Measurements from ENCODE around the gene EPHA3.

DNA sequence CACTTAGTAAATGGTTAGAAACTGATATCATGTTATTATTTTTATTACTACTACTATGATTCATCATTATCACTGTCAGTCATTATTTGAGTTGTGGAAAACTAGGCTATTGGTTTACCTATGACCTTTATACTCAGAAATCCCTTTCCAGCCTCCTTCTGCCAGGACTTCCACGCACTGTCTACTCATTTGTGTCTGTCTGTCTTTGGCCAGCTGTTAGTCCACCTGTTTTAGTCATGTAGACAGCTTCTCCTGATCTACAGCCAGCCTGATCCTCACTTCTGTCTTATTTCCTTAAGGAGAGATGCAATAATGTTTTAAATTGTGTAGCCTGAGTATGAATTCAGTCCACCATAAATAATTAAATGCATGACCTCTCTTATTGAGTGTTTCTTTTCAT is 162.8 kb downstream of the EPHA3 start:
- TF ChIP-seq POLR2A (IDR thresholded peaks at IDR 0.05; ENCODE audit: low read length), result no peak
- no peak for TF ChIP-seq CEBPB (IDR thresholded peaks at IDR 0.05)
- no peak for TF ChIP-seq RCOR1 (IDR thresholded peaks at IDR 0.05; ENCODE audit: low read depth, low read length)
- TF ChIP-seq, protein P1, sequence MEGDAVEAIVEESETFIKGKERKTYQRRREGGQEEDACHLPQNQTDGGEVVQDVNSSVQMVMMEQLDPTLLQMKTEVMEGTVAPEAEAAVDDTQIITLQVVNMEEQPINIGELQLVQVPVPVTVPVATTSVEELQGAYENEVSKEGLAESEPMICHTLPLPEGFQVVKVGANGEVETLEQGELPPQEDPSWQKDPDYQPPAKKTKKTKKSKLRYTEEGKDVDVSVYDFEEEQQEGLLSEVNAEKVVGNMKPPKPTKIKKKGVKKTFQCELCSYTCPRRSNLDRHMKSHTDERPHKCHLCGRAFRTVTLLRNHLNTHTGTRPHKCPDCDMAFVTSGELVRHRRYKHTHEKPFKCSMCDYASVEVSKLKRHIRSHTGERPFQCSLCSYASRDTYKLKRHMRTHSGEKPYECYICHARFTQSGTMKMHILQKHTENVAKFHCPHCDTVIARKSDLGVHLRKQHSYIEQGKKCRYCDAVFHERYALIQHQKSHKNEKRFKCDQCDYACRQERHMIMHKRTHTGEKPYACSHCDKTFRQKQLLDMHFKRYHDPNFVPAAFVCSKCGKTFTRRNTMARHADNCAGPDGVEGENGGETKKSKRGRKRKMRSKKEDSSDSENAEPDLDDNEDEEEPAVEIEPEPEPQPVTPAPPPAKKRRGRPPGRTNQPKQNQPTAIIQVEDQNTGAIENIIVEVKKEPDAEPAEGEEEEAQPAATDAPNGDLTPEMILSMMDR (IDR thresholded peaks at IDR 0.05), result no peak
- TF ChIP-seq, protein P2, sequence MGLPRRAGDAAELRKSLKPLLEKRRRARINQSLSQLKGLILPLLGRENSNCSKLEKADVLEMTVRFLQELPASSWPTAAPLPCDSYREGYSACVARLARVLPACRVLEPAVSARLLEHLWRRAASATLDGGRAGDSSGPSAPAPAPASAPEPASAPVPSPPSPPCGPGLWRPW (IDR thresholded peaks at IDR 0.05), result no peak
- no peak for TF ChIP-seq RFX5 (IDR thresholded peaks at IDR 0.05)
- TF ChIP-seq, protein P3, sequence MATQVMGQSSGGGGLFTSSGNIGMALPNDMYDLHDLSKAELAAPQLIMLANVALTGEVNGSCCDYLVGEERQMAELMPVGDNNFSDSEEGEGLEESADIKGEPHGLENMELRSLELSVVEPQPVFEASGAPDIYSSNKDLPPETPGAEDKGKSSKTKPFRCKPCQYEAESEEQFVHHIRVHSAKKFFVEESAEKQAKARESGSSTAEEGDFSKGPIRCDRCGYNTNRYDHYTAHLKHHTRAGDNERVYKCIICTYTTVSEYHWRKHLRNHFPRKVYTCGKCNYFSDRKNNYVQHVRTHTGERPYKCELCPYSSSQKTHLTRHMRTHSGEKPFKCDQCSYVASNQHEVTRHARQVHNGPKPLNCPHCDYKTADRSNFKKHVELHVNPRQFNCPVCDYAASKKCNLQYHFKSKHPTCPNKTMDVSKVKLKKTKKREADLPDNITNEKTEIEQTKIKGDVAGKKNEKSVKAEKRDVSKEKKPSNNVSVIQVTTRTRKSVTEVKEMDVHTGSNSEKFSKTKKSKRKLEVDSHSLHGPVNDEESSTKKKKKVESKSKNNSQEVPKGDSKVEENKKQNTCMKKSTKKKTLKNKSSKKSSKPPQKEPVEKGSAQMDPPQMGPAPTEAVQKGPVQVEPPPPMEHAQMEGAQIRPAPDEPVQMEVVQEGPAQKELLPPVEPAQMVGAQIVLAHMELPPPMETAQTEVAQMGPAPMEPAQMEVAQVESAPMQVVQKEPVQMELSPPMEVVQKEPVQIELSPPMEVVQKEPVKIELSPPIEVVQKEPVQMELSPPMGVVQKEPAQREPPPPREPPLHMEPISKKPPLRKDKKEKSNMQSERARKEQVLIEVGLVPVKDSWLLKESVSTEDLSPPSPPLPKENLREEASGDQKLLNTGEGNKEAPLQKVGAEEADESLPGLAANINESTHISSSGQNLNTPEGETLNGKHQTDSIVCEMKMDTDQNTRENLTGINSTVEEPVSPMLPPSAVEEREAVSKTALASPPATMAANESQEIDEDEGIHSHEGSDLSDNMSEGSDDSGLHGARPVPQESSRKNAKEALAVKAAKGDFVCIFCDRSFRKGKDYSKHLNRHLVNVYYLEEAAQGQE (IDR thresholded peaks at IDR 0.05), result no peak

Data from A549 (cell line).